CD14-positive monocyte (primary cell): Measurements from ENCODE around the gene C18orf63. TPM values are rescaled to one million over a fixed set of nuclear protein-coding genes. Genes with fewer than 3 reads are reported as not detected.

ENCODE experiments used
- DNase-seq, 3 donors: peaks; one replicate each; pipeline ENCODE4 v3.0.0-alpha.2; 2011 to 2022
- H2AFZ ChIP-seq: 2 replicates; pipeline ENCODE4 v1.6.0; 2012; ENCODE audit warnings: mild to moderate bottlenecking, low read depth, low read length, inconsistent platforms; ENCODE audit not compliant: insufficient read depth, poor library complexity, severe bottlenecking
- H3K27ac ChIP-seq, 2 donors: 1 replicate in 1 of 2; 2 replicates in 1 of 2; pipeline ENCODE4 v1.5.1; 2012 to 2013; ENCODE audit warnings: low read length in 2 of 2, control low read depth in 1 of 2, inconsistent platforms in 1 of 2, low read depth in 1 of 2, mild to moderate bottlenecking in 1 of 2
- H3K27me3 ChIP-seq, 2 donors: one replicate each; pipeline versions ENCODE4 v1.6.0 to v1.6.1; 2011 to 2013; ENCODE audit warnings: low read length in 2 of 2; ENCODE audit not compliant: control insufficient read depth in 2 of 2, insufficient read depth in 2 of 2
- H3K36me3 ChIP-seq, 2 donors: replicated peaks in 1 of 2; 1 replicate in 1 of 2; 2 replicates in 1 of 2; pipeline versions ENCODE4 v1.5.1 to v1.6.1; 2012 to 2013; ENCODE audit warnings: low read length in 2 of 2, control low read depth in 1 of 2, inconsistent platforms in 1 of 2, mild to moderate bottlenecking in 1 of 2; ENCODE audit not compliant: insufficient read depth in 2 of 2, control insufficient read depth in 1 of 2
- H3K4me1 ChIP-seq, 2 donors: 1 replicate in 1 of 2; 2 replicates in 1 of 2; pipeline versions ENCODE4 v1.5.1 to v1.6.1; 2012 to 2013; ENCODE audit warnings: low read length in 2 of 2, control low read depth in 1 of 2, inconsistent platforms in 1 of 2, mild to moderate bottlenecking in 1 of 2, moderate library complexity in 1 of 2; ENCODE audit not compliant: insufficient read depth in 2 of 2, control insufficient read depth in 1 of 2
- H3K4me2 ChIP-seq: replicated peaks from 2 replicates; pipeline ENCODE3; 2012; ENCODE audit warnings: low read length, moderate library complexity, mild to moderate bottlenecking; ENCODE audit not compliant: poor library complexity, severe bottlenecking; ENCODE audit errors: extremely low read depth
- H3K4me3 ChIP-seq, 3 experiments: fragments of 200-600 bp in 1 of 3; sonication (generic) in 1 of 3; replicated peaks in 1 of 3; 1 replicate in 2 of 3; 2 replicates in 1 of 3; pipeline ENCODE4 v1.5.1; 2011 to 2013; ENCODE audit warnings: low read length in 3 of 3, mild to moderate bottlenecking in 3 of 3, control low read depth in 2 of 3, low read depth in 2 of 3, inconsistent platforms in 1 of 3, moderate library complexity in 1 of 3
- H3K79me2 ChIP-seq: 2 replicates; pipeline ENCODE4 v1.6.0; 2012; ENCODE audit warnings: mild to moderate bottlenecking, control low read depth, inconsistent platforms, low read length, moderate library complexity; ENCODE audit not compliant: insufficient read depth
- H3K9ac ChIP-seq: 2 replicates; pipeline ENCODE4 v1.6.0; 2017; ENCODE audit warnings: low read length, mild to moderate bottlenecking; ENCODE audit not compliant: insufficient read depth, poor library complexity, severe bottlenecking
- H3K9me3 ChIP-seq, 2 donors: replicated peaks in 1 of 2; 1 replicate in 1 of 2; 2 replicates in 1 of 2; pipeline versions ENCODE4 v1.5.1 to v1.6.1; 2012 to 2013; ENCODE audit warnings: low read length in 2 of 2, control low read depth in 1 of 2; ENCODE audit not compliant: control insufficient read depth in 1 of 2, insufficient read depth in 1 of 2
- H4K20me1 ChIP-seq: 2 replicates; pipeline ENCODE4 v1.6.0; 2012; ENCODE audit warnings: mild to moderate bottlenecking, low read length, control low read depth, moderate library complexity; ENCODE audit not compliant: insufficient read depth
- H3K27ac Mint-ChIP-seq, 7 donors: one replicate each; pipeline ENCODE4 v1.8.0; 2020; ENCODE audit warnings: mild to moderate bottlenecking in 7 of 7, mixed read lengths in 7 of 7, moderate library complexity in 6 of 7, inconsistent platforms in 2 of 7
- H3K27me3 Mint-ChIP-seq, 3 donors: one replicate each; pipeline ENCODE4 v1.8.0; 2021 to 2022; ENCODE audit warnings: low read depth in 3 of 3, mild to moderate bottlenecking in 3 of 3, mixed read lengths in 3 of 3, moderate library complexity in 3 of 3, inconsistent platforms in 1 of 3
- H3K36me3 Mint-ChIP-seq, 2 donors: one replicate each; pipeline ENCODE4 v1.8.0; 2020; ENCODE audit warnings: mixed read lengths in 2 of 2, inconsistent platforms in 1 of 2, mild to moderate bottlenecking in 1 of 2
- H3K4me1 Mint-ChIP-seq: one replicate; pipeline ENCODE4 v1.8.0; 2020; ENCODE audit warnings: mild to moderate bottlenecking, mixed read lengths
- H3K4me3 Mint-ChIP-seq, 2 donors: one replicate each; pipeline ENCODE4 v1.8.0; 2020; ENCODE audit warnings: mild to moderate bottlenecking in 2 of 2, mixed read lengths in 2 of 2, moderate library complexity in 1 of 2
- H3K9me3 Mint-ChIP-seq, 7 donors: one replicate each; pipeline ENCODE4 v1.8.0; 2020 to 2022; ENCODE audit warnings: mixed read lengths in 7 of 7, mild to moderate bottlenecking in 6 of 7, moderate library complexity in 6 of 7, inconsistent platforms in 2 of 7
- CTCF ChIP-seq: fragments of 200-600 bp; IDR thresholded peaks from one replicate; pipeline ENCODE4 v1.8.0; 2022; ENCODE audit warnings: antibody characterized with exemption, mild to moderate bottlenecking
- WGBS: methylation state at CpG from one replicate; pipeline ENCODE4 v1.1.5; 2013; ENCODE audit warnings: missing lambda C conversion rate; ENCODE audit not compliant: insufficient coverage; 5-methylcytosine and 5-hydroxymethylcytosine counted together
- intact Hi-C, 2 donors: fragments of 100-400 bp; cut with micrococcal nuclease; formaldehyde crosslinking; loops; one replicate each; pipeline versions ENCODE4 v1.15.0 to v1.15.1; 2023
- polyA plus RNA-seq, 3 donors: library from polyadenylated mRNA; depleted of rRNA in 1 of 3; unstranded in 2 of 3; stranded (reverse) in 1 of 3; fragments of 300-500 nt in 2 of 3; fragments of >200 nt in 1 of 3; fragmentation: Illumina TruSeq in 2 of 3; gene quantifications; 1 replicate in 2 of 3; 2 replicates in 1 of 3; pipeline ENCODE4 v1.2.3, GENCODE V29; 2012 to 2021

C18orf63 gene
- polyA plus RNA-seq, 3 donors = not detected

- H3K27me3 ChIP-seq = no peaks in the 10 kb centered on the region
- H3K27ac ChIP-seq = no peak overlapping the region
- intact Hi-C loops = loop anchor here (5.0 kb wide), 3 partner anchors 42 to 203 kb away; partner anchors contain the start of genes CNDP2 (in 1 of the 2), FBXO15 (in 1 of the 2) and TIMM21 (in 1 of the 2)
- Mint-ChIP-seq H3K4me3 (no peak overlapping the region), H3K27ac (no peak overlapping the region), H3K36me3 (no peaks in the 10 kb centered on the region), H3K4me1 (peaks cover 19% of the 10 kb centered on the region), H3K9me3 (peaks cover 0 to 6% (median 2%) of the 10 kb centered on the region in 7 donors), H3K27me3 (peaks cover 0 to 5% (median 3%) of the 10 kb centered on the region in 3 donors)
- H3K4me3 ChIP-seq = no peak overlapping the region
- DNase-seq = no peak
- no peak for TF ChIP-seq CTCF
- WGBS = 98% methylated on average over 8 of the region's 8 CpGs
- no peak overlapping the region for H2AFZ ChIP-seq
- no peaks in the 10 kb centered on the region for H3K79me2 ChIP-seq
- H3K36me3 ChIP-seq = no peaks in the 10 kb centered on the region
- no peak overlapping the region for H3K9ac ChIP-seq
- H4K20me1 ChIP-seq = no peaks in the 10 kb centered on the region
- H3K4me1 ChIP-seq = peaks cover 14 to 21% of the 10 kb centered on the region in 2 donors
- no peak overlapping the region for H3K4me2 ChIP-seq
- H3K9me3 ChIP-seq = no peaks in the 10 kb centered on the region
These were observed 21.1 kb upstream of the C18orf63 start for GRCh38 chr18:74294526-74294925.

GRCh38 chr18:74299162-74299561, 16.5 kb upstream of the C18orf63 start:
- Histone ChIP-seq H2AFZ (no peak overlapping the region), H3K4me1 (no peaks in the 10 kb centered on the region), H3K79me2 (no peaks in the 10 kb centered on the region), H3K27ac (no peak overlapping the region), H4K20me1 (no peaks in the 10 kb centered on the region), H3K36me3 (no peaks in the 10 kb centered on the region), H3K4me3 (no peak overlapping the region), H3K27me3 (no peaks in the 10 kb centered on the region), H3K9ac (no peak overlapping the region), H3K4me2 (no peak overlapping the region), H3K9me3 (no peaks in the 10 kb centered on the region)
- H3K4me1 Mint-ChIP-seq = no peaks in the 10 kb centered on the region
- peaks cover 0 to 6% (median 2%) of the 10 kb centered on the region in 7 donors for H3K9me3 Mint-ChIP-seq
- H3K36me3 Mint-ChIP-seq = no peaks in the 10 kb centered on the region
- intact Hi-C loops = no loop called here
- DNase-seq = no peak
- TF ChIP-seq CTCF = no peak
- H3K27me3 Mint-ChIP-seq = peaks cover 0 to 2% (median 1%) of the 10 kb centered on the region in 3 donors
- WGBS = no CpG with 5 or more reads among the region's 1 CpG
- no peak overlapping the region for H3K27ac Mint-ChIP-seq
- H3K4me3 Mint-ChIP-seq = no peak overlapping the region
